BLaER1 (cell line): ENCODE results near the gene HOXC9.

ENCODE experiments used
- H3K27ac ChIP-seq: shearing (Covaris generic); formaldehyde crosslinking; 2 replicates; pipeline ENCODE4 v1.8.1; 2022
- H3K27me3 ChIP-seq: shearing (Covaris generic); formaldehyde crosslinking; 2 replicates; pipeline ENCODE4 v1.8.1; 2022
- H3K36me3 ChIP-seq: shearing (Covaris generic); formaldehyde crosslinking; 2 replicates; pipeline ENCODE4 v1.8.1; 2022
- H3K4me1 ChIP-seq: shearing (Covaris generic); formaldehyde crosslinking; 2 replicates; pipeline ENCODE4 v1.8.1; 2022
- H3K4me2 ChIP-seq: shearing (Covaris generic); formaldehyde crosslinking; 2 replicates; pipeline ENCODE4 v1.8.1; 2022
- H3K4me3 ChIP-seq: shearing (Covaris generic); formaldehyde crosslinking; 2 replicates; pipeline ENCODE4 v1.8.1; 2022
- H3K9ac ChIP-seq: shearing (Covaris generic); formaldehyde crosslinking; 2 replicates; pipeline ENCODE4 v1.8.1; 2022
- H3K9me3 ChIP-seq: shearing (Covaris generic); formaldehyde crosslinking; 2 replicates; pipeline ENCODE4 v1.8.1; 2022
- H4K20me1 ChIP-seq: shearing (Covaris generic); formaldehyde crosslinking; 2 replicates; pipeline ENCODE4 v1.8.1; 2022
- Cebpa-rat ChIP-seq: shearing (Covaris generic); IDR thresholded peaks from 2 replicates; pipeline ENCODE4 v1.8.1; 2022

HOXC9 gene

GRCh38 chr12:53971129-53971528 is 28.8 kb upstream of the HOXC9 start:
- H4K20me1 ChIP-seq, result peaks cover 97% of the 10 kb centered on the region
- no peak for TF ChIP-seq Cebpa-rat
- H3K4me2 ChIP-seq, result no peak overlapping the region
- H3K27me3 ChIP-seq, result peaks cover 100% of the 10 kb centered on the region
- no peaks in the 10 kb centered on the region for H3K36me3 ChIP-seq
- H3K27ac ChIP-seq, result no peak overlapping the region
- H3K9me3 ChIP-seq, result peaks cover 22% of the 10 kb centered on the region
- no peak overlapping the region for H3K9ac ChIP-seq
- no peaks in the 10 kb centered on the region for H3K4me1 ChIP-seq
- no peak overlapping the region for H3K4me3 ChIP-seq

DNA sequence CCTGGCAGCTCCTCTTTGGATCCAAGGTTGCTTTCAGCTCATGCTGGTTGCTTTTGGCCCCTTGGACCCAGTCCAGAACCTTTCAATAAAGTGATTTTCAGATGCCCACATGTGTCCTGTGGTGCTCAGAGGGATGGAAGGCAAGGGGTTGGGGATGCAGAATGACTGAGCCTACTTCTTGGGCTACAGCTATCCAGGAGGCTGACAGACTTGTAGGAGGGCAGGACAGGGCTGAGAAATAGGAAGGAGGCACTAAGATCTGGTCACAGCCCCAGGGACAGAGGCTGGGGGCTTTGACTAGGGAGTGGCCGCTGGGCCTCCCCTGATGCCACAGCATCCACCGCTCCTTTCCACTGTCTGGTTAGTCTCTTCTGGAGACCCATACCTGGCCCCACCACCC is 28.3 kb upstream of the HOXC9 start:
- H3K4me1 ChIP-seq, result no peaks in the 10 kb centered on the region
- no peak overlapping the region for H3K27ac ChIP-seq
- peaks cover 97% of the 10 kb centered on the region for H4K20me1 ChIP-seq
- no peaks in the 10 kb centered on the region for H3K36me3 ChIP-seq
- peaks cover 28% of the 10 kb centered on the region for H3K9me3 ChIP-seq
- H3K27me3 ChIP-seq, result peaks cover 100% of the 10 kb centered on the region
- H3K4me2 ChIP-seq, result no peak overlapping the region
- no peak for TF ChIP-seq Cebpa-rat
- no peak overlapping the region for H3K9ac ChIP-seq
- no peak overlapping the region for H3K4me3 ChIP-seq

GRCh38 chr12:53972152-53972702 is 27.7 kb upstream of the HOXC9 start:
- no peak overlapping the region for H3K27ac ChIP-seq
- H3K36me3 ChIP-seq, result no peaks in the 10 kb centered on the region
- TF ChIP-seq Cebpa-rat, result no peak
- no peak overlapping the region for H3K4me2 ChIP-seq
- H3K27me3 ChIP-seq, result peaks cover 100% of the 10 kb centered on the region
- peaks cover 33% of the 10 kb centered on the region for H3K9me3 ChIP-seq
- H4K20me1 ChIP-seq, result peaks cover 97% of the 10 kb centered on the region
- no peak overlapping the region for H3K9ac ChIP-seq
- H3K4me3 ChIP-seq, result no peak overlapping the region
- no peaks in the 10 kb centered on the region for H3K4me1 ChIP-seq

DNA sequence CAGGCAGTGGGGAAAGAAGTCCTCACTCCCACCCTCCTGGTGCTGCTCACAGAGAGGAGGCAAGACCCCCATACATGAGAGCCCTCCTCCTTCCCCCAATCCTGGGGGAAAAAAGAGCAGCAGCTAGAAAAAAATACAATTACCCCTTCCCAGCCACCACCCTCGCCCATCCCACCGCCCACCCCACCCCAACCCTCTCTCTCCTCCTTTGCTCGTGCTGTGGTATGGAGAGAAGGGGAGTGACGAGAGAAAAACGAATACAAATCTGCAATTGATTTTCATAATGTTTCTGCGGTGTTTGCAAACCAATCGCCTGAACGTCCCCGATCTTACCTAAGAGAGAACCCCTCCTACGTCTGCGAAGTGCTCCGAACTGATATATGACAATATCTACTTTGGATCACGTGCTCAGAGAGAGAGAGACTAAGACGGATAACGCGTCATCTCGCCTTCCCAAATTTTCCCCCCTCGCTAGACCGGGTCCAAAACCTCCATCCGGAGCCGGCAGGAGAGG is 27.2 kb upstream of the HOXC9 start, which contains the start of gene HOXC11:
Gene HOXC11 (plus strand): TSS at position 405 of the 514 bp plus-strand sequence. CDS start 116 bp downstream, outside the sequence.
- Histone ChIP-seq H3K9ac (no peak within 1 kb of the TSS), H3K27ac (no peak within 1 kb of the TSS), H3K9me3 (peaks cover 33% of the 10 kb centered on the region), H3K4me1 (no peaks in the 10 kb centered on the region), H4K20me1 (peaks cover 96% of the 10 kb centered on the region), H3K4me2 (no peak within 1 kb of the TSS), H3K4me3 (no peak within 1 kb of the TSS), H3K27me3 (peaks cover 100% of the 10 kb centered on the region), H3K36me3 (no peaks in the 10 kb centered on the region)
- no peak for TF ChIP-seq Cebpa-rat

DNA sequence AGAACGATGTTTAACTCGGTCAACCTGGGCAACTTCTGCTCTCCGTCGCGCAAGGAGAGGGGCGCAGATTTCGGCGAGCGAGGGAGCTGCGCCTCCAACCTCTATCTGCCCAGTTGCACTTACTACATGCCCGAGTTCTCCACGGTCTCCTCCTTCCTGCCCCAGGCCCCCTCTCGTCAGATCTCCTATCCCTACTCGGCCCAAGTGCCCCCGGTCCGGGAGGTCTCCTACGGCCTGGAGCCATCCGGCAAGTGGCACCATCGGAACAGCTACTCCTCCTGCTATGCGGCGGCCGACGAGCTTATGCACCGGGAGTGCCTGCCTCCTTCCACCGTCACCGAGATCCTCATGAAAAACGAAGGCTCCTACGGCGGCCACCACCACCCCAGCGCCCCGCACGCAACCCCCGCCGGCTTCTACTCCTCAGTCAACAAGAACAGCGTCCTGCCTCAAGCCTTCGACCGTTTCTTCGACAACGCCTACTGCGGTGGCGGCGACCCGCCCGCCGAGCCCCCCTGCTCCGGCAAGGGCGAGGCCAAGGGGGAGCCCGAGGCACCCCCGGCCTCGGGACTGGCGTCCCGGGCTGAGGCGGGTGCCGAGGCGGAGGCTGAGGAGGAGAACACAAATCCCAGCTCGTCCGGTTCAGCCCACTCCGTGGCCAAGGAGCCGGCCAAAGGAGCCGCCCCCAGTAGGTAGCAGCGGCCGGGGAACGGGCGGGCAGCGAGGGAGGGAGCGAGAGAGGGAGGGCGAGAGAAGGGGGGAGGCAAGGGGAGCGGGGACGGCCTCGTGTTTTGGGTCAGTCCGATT is 26.5 kb upstream of the HOXC9 start:
- Histone ChIP-seq H3K4me3 (no peak overlapping the region), H3K9ac (no peak overlapping the region), H3K27ac (no peak overlapping the region), H3K36me3 (no peaks in the 10 kb centered on the region), H3K4me1 (no peaks in the 10 kb centered on the region), H3K4me2 (no peak overlapping the region), H3K9me3 (peaks cover 33% of the 10 kb centered on the region), H3K27me3 (peaks cover 100% of the 10 kb centered on the region), H4K20me1 (peaks cover 94% of the 10 kb centered on the region)
- TF ChIP-seq Cebpa-rat, result no peak

- peaks cover 100% of the 10 kb centered on the region for H3K27me3 ChIP-seq
- no peak for TF ChIP-seq Cebpa-rat
- H3K4me1 ChIP-seq, result no peaks in the 10 kb centered on the region
- H3K9me3 ChIP-seq, result peaks cover 33% of the 10 kb centered on the region
- H4K20me1 ChIP-seq, result peaks cover 94% of the 10 kb centered on the region
- no peaks in the 10 kb centered on the region for H3K36me3 ChIP-seq
- H3K27ac ChIP-seq, result no peak within 1 kb of the TSS
- 0 out of 2 replicates have a peak within 1 kb of the TSS, but pooled peaks have one; percentile 8 for H3K4me3 ChIP-seq
- peak within 1 kb of the TSS; percentile 32; the same call in 1 of the 2 replicates for H3K4me2 ChIP-seq
- no peak within 1 kb of the TSS for H3K9ac ChIP-seq
Observed at GRCh38 chr12:53974084-53975063, 25.6 kb upstream of the HOXC9 start, which contains the start of gene HOTAIR. HOTAIR (minus strand) TSS chr12:53974954.

- Histone ChIP-seq H3K27me3 (peaks cover 100% of the 10 kb centered on the region), H3K27ac (no peak overlapping the region), H3K4me3 (0 out of 2 replicates have a peak overlapping the region, but pooled peaks have one; percentile 8), H3K9ac (no peak overlapping the region), H3K4me2 (peak overlapping the region; percentile 32; the same call in 1 of the 2 replicates), H4K20me1 (peaks cover 94% of the 10 kb centered on the region), H3K36me3 (no peaks in the 10 kb centered on the region), H3K9me3 (peaks cover 33% of the 10 kb centered on the region), H3K4me1 (no peaks in the 10 kb centered on the region)
- TF ChIP-seq Cebpa-rat, result no peak
Observed at GRCh38 chr12:53975064-53975471, 24.9 kb upstream of the HOXC9 start.

GRCh38 chr12:53975479-53976152 is 24.3 kb upstream of the HOXC9 start:
- Histone ChIP-seq H3K4me1 (no peaks in the 10 kb centered on the region), H4K20me1 (peaks cover 94% of the 10 kb centered on the region), H3K4me3 (no peak overlapping the region), H3K27ac (no peak overlapping the region), H3K27me3 (peaks cover 100% of the 10 kb centered on the region), H3K9me3 (peaks cover 33% of the 10 kb centered on the region), H3K9ac (no peak overlapping the region), H3K4me2 (peak overlapping the region; percentile 32; the same call in 1 of the 2 replicates), H3K36me3 (no peaks in the 10 kb centered on the region)
- no peak for TF ChIP-seq Cebpa-rat
